ENCODE measurements around the gene RSPO1. TPM values are rescaled to one million over a fixed set of nuclear protein-coding genes. Genes with fewer than 3 reads are reported as not detected.

The RSPO1 gene
- total and polyA plus RNA-seq, 2 donors (not counting 1 experiment from before 2014, with no cell fraction given) = not detected

GRCh38 chr1:37633938-37634243 lies 801 bp downstream of the RSPO1 start:
- H2AFZ ChIP-seq (ENCODE audit: insufficient read depth, low read depth, low read length, poor library complexity, severe bottlenecking) = no peak overlapping the region

DNA sequence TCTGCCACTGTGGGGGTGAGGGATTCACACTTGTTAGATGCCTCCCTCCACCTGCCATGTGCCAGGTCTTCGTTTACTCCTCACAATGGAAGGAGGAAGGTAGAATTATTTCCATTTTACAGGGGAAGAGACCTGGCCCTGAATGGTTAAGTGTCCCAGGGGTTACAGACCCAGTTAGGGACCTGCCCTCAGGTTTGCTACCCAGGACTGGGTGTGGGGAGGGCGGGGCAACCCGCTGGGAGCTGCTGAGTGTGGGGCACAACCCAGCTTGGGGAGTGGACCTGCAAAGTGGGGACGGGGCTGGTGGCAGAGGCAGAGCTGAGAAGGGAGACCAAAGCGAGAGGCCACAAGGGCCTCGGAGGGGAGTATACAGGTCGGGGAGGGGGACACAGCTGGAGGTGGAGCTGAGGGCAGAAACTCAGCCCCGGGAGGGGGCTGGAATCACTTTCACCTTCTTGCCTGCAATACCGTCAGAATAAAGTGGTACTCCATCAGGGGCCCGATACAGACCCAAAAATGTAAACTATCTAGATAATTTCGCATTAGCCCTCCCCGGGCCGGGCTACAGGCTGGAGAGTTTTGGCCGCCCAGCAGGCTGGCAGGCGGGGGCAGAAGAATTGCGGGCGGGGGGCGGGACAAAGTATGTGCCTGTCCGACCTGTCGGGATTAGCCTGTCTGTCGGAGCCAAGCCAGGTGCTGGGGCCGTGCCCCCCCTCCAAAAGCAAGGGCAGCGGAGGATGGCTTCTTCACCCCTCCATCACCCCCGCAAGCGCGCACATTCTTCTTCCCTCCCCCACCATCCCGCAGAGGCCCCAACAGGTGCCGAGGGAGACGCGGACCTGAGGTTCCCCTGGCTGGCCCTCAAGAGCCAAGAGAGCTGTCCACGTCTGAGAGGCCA lies 1.4 kb downstream of the RSPO1 start:
- Histone ChIP-seq H3K79me2 (ENCODE audit: control insufficient read depth, insufficient read depth, low read length) (no peaks in the 10 kb centered on the region), H4K20me1 (ENCODE audit: control insufficient read depth, insufficient read depth, low read length, poor library complexity, severe bottlenecking) (no peaks in the 10 kb centered on the region), H3K9ac (ENCODE audit: low read length) (no peak overlapping the region), H3K27ac (ENCODE audit: low read length in 2 of 2) (no peak overlapping the region), H3K36me3 (replicated peaks in 1 of 2; ENCODE audit: control extremely low read depth in 1 of 2, control insufficient read depth in 1 of 2, extremely low read depth in 1 of 2, insufficient read depth in 2 of 2, low read length in 1 of 2) (no peaks in the 10 kb centered on the region), H3K27me3 (replicated peaks in 1 of 4; ENCODE audit: control extremely low read depth in 1 of 4, control insufficient read depth in 3 of 4, insufficient read depth in 4 of 4, low read length in 3 of 4) (peaks cover 0 to 74% (median 48%) of the 10 kb centered on the region in 4 experiments), H2AFZ (ENCODE audit: insufficient read depth, low read depth, low read length, poor library complexity, severe bottlenecking) (no peak overlapping the region), H3K4me3 (ENCODE audit: control extremely low read depth in 1 of 5, extremely low read depth in 1 of 5, insufficient read depth in 1 of 5, low read depth in 2 of 5, low read length in 4 of 5) (no peak overlapping the region), H3K9me3 (ENCODE audit: control extremely low read depth in 1 of 3, control insufficient read depth in 2 of 3, insufficient read depth in 1 of 3, low read length in 2 of 3) (peaks cover 0 to 6% (median 0%) of the 10 kb centered on the region in 3 donors), H3K4me1 (ENCODE audit: control insufficient read depth in 2 of 2, insufficient read depth in 2 of 2, low read length in 2 of 2) (peaks cover 15% of the 10 kb centered on the region in 2 donors), H3K4me2 (replicated peaks; ENCODE audit: low read depth, low read length, poor library complexity, severe bottlenecking) (peak overlapping the region; percentile 48)
- Mint-ChIP-seq H3K27ac (no peak overlapping the region), H3K27me3 (peaks cover 86% of the 10 kb centered on the region), H3K9me3 (ENCODE audit: insufficient read depth) (no peaks in the 10 kb centered on the region), H3K4me1 (peaks cover 12% of the 10 kb centered on the region), H3K4me3 (peak overlapping the region; percentile 16)
- intact Hi-C loops (cut with micrococcal nuclease) = no loop called here
- ChIA-PET POLR2A (no interaction called here), CTCF (no interaction called here)
- WGBS (ENCODE audit: insufficient coverage) = 11% methylated on average over 29 of the region's 31 CpGs
- DNase-seq (no peak), ATAC-seq (ENCODE audit: low read depth) (no peak)
- TF ChIP-seq, protein P1, sequence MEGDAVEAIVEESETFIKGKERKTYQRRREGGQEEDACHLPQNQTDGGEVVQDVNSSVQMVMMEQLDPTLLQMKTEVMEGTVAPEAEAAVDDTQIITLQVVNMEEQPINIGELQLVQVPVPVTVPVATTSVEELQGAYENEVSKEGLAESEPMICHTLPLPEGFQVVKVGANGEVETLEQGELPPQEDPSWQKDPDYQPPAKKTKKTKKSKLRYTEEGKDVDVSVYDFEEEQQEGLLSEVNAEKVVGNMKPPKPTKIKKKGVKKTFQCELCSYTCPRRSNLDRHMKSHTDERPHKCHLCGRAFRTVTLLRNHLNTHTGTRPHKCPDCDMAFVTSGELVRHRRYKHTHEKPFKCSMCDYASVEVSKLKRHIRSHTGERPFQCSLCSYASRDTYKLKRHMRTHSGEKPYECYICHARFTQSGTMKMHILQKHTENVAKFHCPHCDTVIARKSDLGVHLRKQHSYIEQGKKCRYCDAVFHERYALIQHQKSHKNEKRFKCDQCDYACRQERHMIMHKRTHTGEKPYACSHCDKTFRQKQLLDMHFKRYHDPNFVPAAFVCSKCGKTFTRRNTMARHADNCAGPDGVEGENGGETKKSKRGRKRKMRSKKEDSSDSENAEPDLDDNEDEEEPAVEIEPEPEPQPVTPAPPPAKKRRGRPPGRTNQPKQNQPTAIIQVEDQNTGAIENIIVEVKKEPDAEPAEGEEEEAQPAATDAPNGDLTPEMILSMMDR (IDR thresholded peaks at IDR 0.05) = no peak

More at GRCh38 chr1:37633938-37634243, 801 bp downstream of the RSPO1 start:
- Mint-ChIP-seq H3K27ac (no peak overlapping the region), H3K4me3 (no peak overlapping the region), H3K27me3 (peaks cover 81% of the 10 kb centered on the region), H3K4me1 (peaks cover 12% of the 10 kb centered on the region), H3K9me3 (ENCODE audit: insufficient read depth) (no peaks in the 10 kb centered on the region)
- Histone ChIP-seq H3K9me3 (ENCODE audit: control extremely low read depth in 1 of 3, control insufficient read depth in 2 of 3, insufficient read depth in 1 of 3, low read length in 2 of 3) (peaks cover 0 to 6% (median 0%) of the 10 kb centered on the region in 3 donors), H3K9ac (ENCODE audit: low read length) (no peak overlapping the region), H3K79me2 (ENCODE audit: control insufficient read depth, insufficient read depth, low read length) (no peaks in the 10 kb centered on the region), H3K27me3 (replicated peaks in 1 of 4; ENCODE audit: control extremely low read depth in 1 of 4, control insufficient read depth in 3 of 4, insufficient read depth in 4 of 4, low read length in 3 of 4) (peaks cover 0 to 68% (median 46%) of the 10 kb centered on the region in 4 experiments), H3K4me3 (ENCODE audit: control extremely low read depth in 1 of 5, extremely low read depth in 1 of 5, insufficient read depth in 1 of 5, low read depth in 2 of 5, low read length in 4 of 5) (no peak overlapping the region), H3K36me3 (replicated peaks in 1 of 2; ENCODE audit: control extremely low read depth in 1 of 2, control insufficient read depth in 1 of 2, extremely low read depth in 1 of 2, insufficient read depth in 2 of 2, low read length in 1 of 2) (no peaks in the 10 kb centered on the region), H3K4me2 (replicated peaks; ENCODE audit: low read depth, low read length, poor library complexity, severe bottlenecking) (peak overlapping the region; percentile 48), H3K27ac (ENCODE audit: low read length in 2 of 2) (no peak overlapping the region), H4K20me1 (ENCODE audit: control insufficient read depth, insufficient read depth, low read length, poor library complexity, severe bottlenecking) (no peaks in the 10 kb centered on the region), H3K4me1 (ENCODE audit: control insufficient read depth in 2 of 2, insufficient read depth in 2 of 2, low read length in 2 of 2) (peaks cover 15% of the 10 kb centered on the region in 2 donors)
- intact Hi-C loops (cut with micrococcal nuclease) = no loop called here
- ChIA-PET CTCF (no interaction called here), POLR2A (no interaction called here)
- WGBS (ENCODE audit: insufficient coverage) = 6% methylated on average over 20 of the region's 20 CpGs
- DNase-seq (peak; percentile 18), ATAC-seq (ENCODE audit: low read depth) (no peak)
- TF ChIP-seq EZH2 (IDR thresholded peaks at IDR 0.05; ENCODE audit: borderline replicate concordance, insufficient read depth, low read depth, low read length, poor library complexity, severe bottlenecking) = no peak
- TF ChIP-seq, protein P1 (IDR thresholded peaks at IDR 0.05) = no peak

All from B cell (primary cell).